ENCODE data around the gene MAK. TPM values are rescaled to one million over a fixed set of nuclear protein-coding genes. Genes with fewer than 3 reads are reported as not detected.
A peak's percentile ranks its signal among the peaks of the same experiment; 100 is the strongest.

The MAK gene
- total and polyA plus RNA-seq, 2 of the 13 experiments (the other 11 are each of a cell fraction or from before 2014, with no cell fraction given) = 0.04 TPM; not detected in 1

DNA sequence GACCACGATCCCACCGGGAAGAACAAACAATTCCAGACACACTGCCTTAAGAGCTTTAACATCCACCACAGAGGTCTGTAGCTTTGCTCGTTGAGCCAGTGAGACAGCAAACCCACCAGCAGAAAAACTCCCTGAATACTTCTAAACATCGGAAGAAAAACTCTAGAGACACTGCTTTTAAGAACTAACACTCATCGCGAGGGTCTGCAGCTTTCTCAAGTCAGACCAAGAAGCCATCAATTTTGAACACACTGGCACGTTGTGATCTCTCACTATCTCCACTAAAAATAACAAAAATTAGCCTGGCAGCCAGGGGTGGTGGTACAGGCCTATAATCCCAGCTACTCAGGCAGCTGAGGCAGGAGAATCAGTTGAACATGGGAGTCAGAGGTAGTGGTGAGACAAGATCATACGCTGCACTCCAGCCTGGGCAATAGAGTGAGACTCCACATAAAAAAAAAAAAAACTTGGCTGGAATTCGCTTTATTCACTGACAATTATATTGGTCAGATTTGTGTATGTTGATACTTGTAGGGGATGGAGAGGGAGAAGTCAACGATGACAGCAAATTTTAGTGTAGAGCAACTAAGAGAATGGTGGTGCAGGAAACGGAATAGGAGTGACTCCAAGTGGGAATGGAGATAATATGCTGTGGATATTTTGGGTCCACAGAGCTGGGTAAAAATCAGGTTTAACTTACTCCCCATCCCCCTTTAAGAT lies 116.3 kb downstream of the MAK start:
- H3K27ac ChIP-seq (ENCODE audit: extremely low read length, insufficient read depth, low read length) = peak overlapping the region; percentile 95
- intact Hi-C loops (cut with micrococcal nuclease; ENCODE audit: unreplicated experiment) (loop anchor here (1.0 to 2.0 kb wide), 4 partner anchors 28 to 344 kb away; partner anchors contain the start of genes C6orf52 and PAK1IP1), in situ Hi-C loops (cut with HindIII; ENCODE audit: extremely low pct_ligation_motif_present, low pct_unique_long_range_greater_than_20kb) (no loop called here)
- H4K20me1 ChIP-seq (ENCODE audit: insufficient read depth, low read length) = no peaks in the 10 kb centered on the region
- H3K27me3 ChIP-seq (ENCODE audit: control insufficient read depth in 1 of 2, insufficient read depth in 2 of 2, low read length in 2 of 2) = no peaks in the 10 kb centered on the region
- H3K4me3 ChIP-seq (replicated peaks in 1 of 3; ENCODE audit: insufficient read depth in 1 of 3, low read depth in 2 of 3, low read length in 3 of 3) = peak overlapping the region; percentile 46 to 78 (median 49)
- DNase-seq (ENCODE audit: low spot score) = peak; percentile 28
- WGBS (ENCODE audit: low lambda C conversion rate) = 50% methylated on average over 11 of the region's 11 CpGs
- ChIA-PET POLR2A (interaction anchor here (0.7 to 6.6 kb wide), 23 partner anchors 11 to 480 kb away, joined by 3 to 332 read pairs (median 6); partner anchors contain the start of genes C6orf52, GCNT2, PAK1IP1 and SMIM13), CTCF (ENCODE audit: low intra/inter-chr PET ratio, low total read pairs) (no interaction called here)
- H3K4me1 ChIP-seq (ENCODE audit: insufficient read depth, low read length) = peaks cover 34% of the 10 kb centered on the region
- H3K9me3 ChIP-seq (ENCODE audit: low read length) = peaks cover 15% of the 10 kb centered on the region
- peaks cover 25% of the 10 kb centered on the region for H3K79me2 ChIP-seq (ENCODE audit: insufficient read depth, low read length)
- H3K36me3 ChIP-seq (replicated peaks in 1 of 2; ENCODE audit: control insufficient read depth in 1 of 2, insufficient read depth in 2 of 2, low read length in 2 of 2) = peaks cover 7 to 14% of the 10 kb centered on the region in 2 experiments
- peak; percentile 30 for ATAC-seq
- peak overlapping the region; percentile 84 for H3K4me2 ChIP-seq (ENCODE audit: low read depth, low read length)
- BruUV-seq (replicated peaks) = TSS peak; percentile 90
- H3K9ac ChIP-seq (ENCODE audit: insufficient read depth, low read depth, low read length) = peak overlapping the region; percentile 90
- peak overlapping the region; percentile 49 for H2AFZ ChIP-seq (ENCODE audit: low read length)
- FAIRE-seq = no peak
- TF ChIP-seq, protein P1, sequence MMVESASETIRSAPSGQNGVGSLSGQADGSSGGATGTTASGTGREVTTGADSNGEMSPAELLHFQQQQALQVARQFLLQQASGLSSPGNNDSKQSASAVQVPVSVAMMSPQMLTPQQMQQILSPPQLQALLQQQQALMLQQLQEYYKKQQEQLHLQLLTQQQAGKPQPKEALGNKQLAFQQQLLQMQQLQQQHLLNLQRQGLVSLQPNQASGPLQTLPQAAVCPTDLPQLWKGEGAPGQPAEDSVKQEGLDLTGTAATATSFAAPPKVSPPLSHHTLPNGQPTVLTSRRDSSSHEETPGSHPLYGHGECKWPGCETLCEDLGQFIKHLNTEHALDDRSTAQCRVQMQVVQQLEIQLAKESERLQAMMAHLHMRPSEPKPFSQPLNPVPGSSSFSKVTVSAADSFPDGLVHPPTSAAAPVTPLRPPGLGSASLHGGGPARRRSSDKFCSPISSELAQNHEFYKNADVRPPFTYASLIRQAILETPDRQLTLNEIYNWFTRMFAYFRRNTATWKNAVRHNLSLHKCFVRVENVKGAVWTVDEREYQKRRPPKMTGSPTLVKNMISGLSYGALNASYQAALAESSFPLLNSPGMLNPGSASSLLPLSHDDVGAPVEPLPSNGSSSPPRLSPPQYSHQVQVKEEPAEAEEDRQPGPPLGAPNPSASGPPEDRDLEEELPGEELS (CRISPR knock-in tag; IDR thresholded peaks at IDR 0.05) = peak; percentile 2; the same call in 1 of the 2 replicates
- TF ChIP-seq, protein P2, sequence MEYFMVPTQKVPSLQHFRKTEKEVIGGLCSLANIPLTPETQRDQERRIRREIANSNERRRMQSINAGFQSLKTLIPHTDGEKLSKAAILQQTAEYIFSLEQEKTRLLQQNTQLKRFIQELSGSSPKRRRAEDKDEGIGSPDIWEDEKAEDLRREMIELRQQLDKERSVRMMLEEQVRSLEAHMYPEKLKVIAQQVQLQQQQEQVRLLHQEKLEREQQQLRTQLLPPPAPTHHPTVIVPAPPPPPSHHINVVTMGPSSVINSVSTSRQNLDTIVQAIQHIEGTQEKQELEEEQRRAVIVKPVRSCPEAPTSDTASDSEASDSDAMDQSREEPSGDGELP (IDR thresholded peaks at IDR 0.05; ENCODE audit: borderline replicate concordance, low read depth) = 0 out of 2 replicates have a peak, but pooled peaks have one; percentile 3
- TF ChIP-seq, protein P3, sequence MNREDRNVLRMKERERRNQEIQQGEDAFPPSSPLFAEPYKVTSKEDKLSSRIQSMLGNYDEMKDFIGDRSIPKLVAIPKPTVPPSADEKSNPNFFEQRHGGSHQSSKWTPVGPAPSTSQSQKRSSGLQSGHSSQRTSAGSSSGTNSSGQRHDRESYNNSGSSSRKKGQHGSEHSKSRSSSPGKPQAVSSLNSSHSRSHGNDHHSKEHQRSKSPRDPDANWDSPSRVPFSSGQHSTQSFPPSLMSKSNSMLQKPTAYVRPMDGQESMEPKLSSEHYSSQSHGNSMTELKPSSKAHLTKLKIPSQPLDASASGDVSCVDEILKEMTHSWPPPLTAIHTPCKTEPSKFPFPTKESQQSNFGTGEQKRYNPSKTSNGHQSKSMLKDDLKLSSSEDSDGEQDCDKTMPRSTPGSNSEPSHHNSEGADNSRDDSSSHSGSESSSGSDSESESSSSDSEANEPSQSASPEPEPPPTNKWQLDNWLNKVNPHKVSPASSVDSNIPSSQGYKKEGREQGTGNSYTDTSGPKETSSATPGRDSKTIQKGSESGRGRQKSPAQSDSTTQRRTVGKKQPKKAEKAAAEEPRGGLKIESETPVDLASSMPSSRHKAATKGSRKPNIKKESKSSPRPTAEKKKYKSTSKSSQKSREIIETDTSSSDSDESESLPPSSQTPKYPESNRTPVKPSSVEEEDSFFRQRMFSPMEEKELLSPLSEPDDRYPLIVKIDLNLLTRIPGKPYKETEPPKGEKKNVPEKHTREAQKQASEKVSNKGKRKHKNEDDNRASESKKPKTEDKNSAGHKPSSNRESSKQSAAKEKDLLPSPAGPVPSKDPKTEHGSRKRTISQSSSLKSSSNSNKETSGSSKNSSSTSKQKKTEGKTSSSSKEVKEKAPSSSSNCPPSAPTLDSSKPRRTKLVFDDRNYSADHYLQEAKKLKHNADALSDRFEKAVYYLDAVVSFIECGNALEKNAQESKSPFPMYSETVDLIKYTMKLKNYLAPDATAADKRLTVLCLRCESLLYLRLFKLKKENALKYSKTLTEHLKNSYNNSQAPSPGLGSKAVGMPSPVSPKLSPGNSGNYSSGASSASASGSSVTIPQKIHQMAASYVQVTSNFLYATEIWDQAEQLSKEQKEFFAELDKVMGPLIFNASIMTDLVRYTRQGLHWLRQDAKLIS (CRISPR knock-in tag; IDR thresholded peaks at IDR 0.05) = peak; percentile 97
- TF ChIP-seq NR2F6 (IDR thresholded peaks at IDR 0.05) = no peak
- TF ChIP-seq NR2F6 (CRISPR knock-in tag; IDR thresholded peaks at IDR 0.05) = no peak
- no peak for TF ChIP-seq NFIC (IDR thresholded peaks at IDR 0.05; ENCODE audit: low read length)
- TF ChIP-seq, protein P4, sequence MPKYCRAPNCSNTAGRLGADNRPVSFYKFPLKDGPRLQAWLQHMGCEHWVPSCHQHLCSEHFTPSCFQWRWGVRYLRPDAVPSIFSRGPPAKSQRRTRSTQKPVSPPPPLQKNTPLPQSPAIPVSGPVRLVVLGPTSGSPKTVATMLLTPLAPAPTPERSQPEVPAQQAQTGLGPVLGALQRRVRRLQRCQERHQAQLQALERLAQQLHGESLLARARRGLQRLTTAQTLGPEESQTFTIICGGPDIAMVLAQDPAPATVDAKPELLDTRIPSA (CRISPR knock-in tag; IDR thresholded peaks at IDR 0.05; ENCODE audit: borderline replicate concordance) = no peak
- TF ChIP-seq SP5 (CRISPR knock-in tag; IDR thresholded peaks at IDR 0.05; ENCODE audit: borderline replicate concordance, low read depth) = no peak; the same call in 1 of the 2 replicates
- TF ChIP-seq KLF12 (CRISPR knock-in tag; IDR thresholded peaks at IDR 0.05; ENCODE audit: borderline replicate concordance) = no peak; the same call in none of the 2 replicates
- no peak for TF ChIP-seq ZNF780A (CRISPR knock-in tag; IDR thresholded peaks at IDR 0.05)
- TF ChIP-seq U2AF2 (IDR thresholded peaks at IDR 0.05; ENCODE audit: low read depth, low read length) = no peak
- TF ChIP-seq PCBP2 (optimal IDR thresholded peaks at IDR 0.05; ENCODE audit: low read depth, low read length, poor library complexity, severe bottlenecking) = no peak
- TF ChIP-seq KLF13 (CRISPR knock-in tag; IDR thresholded peaks at IDR 0.05) = no peak
- no peak for TF ChIP-seq GABPB1 (CRISPR knock-in tag; IDR thresholded peaks at IDR 0.05)
- 0 out of 2 replicates have a peak, but pooled peaks have one; percentile 10 for TF ChIP-seq CBX5 (CRISPR knock-in tag; IDR thresholded peaks at IDR 0.05; ENCODE audit: borderline replicate concordance)
- 0 out of 2 replicates have a peak, but pooled peaks have one; percentile 1 for TF ChIP-seq MXD4 (CRISPR knock-in tag; IDR thresholded peaks at IDR 0.05)
- TF ChIP-seq TOE1 (CRISPR knock-in tag; IDR thresholded peaks at IDR 0.05) = peak; percentile 3; the same call in 1 of the 2 replicates
